HFFc6 (cell line): ENCODE measurements around the gene CD59. TPM values are rescaled to one million over a fixed set of nuclear protein-coding genes. Genes with fewer than 3 reads are reported as not detected.
"Not testable (repeated sequence)": the region's sequence is repeated elsewhere in the genome, so short reads cannot be mapped to it uniquely, and the experiment has no call there.

Experiments used
- DNase-seq: peaks from one replicate; pipeline ENCODE4 v3.0.0-alpha.2; 2018
- H3K27ac Mint-ChIP-seq: 2 replicates; pipeline ENCODE4 v1.8.0; 2020; ENCODE audit warnings: mild to moderate bottlenecking, mixed read lengths
- H3K27me3 Mint-ChIP-seq: 2 replicates; pipeline ENCODE4 v1.8.0; 2021; ENCODE audit warnings: mild to moderate bottlenecking, moderate library complexity, mixed read lengths; ENCODE audit not compliant: insufficient read depth
- H3K36me3 Mint-ChIP-seq: 2 replicates; pipeline ENCODE4 v1.8.0; 2021; ENCODE audit warnings: low read depth, mixed read lengths
- H3K4me1 Mint-ChIP-seq: 2 replicates; pipeline ENCODE4 v1.8.0; 2020; ENCODE audit warnings: low read depth, mixed read lengths
- H3K4me3 Mint-ChIP-seq: 2 replicates; pipeline ENCODE4 v1.8.0; 2020; ENCODE audit warnings: mild to moderate bottlenecking, moderate library complexity, mixed read lengths
- H3K9me3 Mint-ChIP-seq: 2 replicates; pipeline ENCODE4 v1.8.0; 2020; ENCODE audit warnings: mild to moderate bottlenecking, mixed read lengths
- total RNA-seq, 6 experiments: library from RNA; stranded (reverse); fragmentation: NEBNext Ultra II Directional; extraction: Animal tissue kit (Norgen Biotek cat#: 25700); gene quantifications; 2 replicates in 1 of 6; 3 replicates in 5 of 6; pipeline ENCODE4 v1.2.3, GENCODE V29; 2021
- TF ChIP-seq, protein P1 (sequence below): fragments of 200-600 bp; sonication (generic); IDR thresholded peaks from 2 replicates; pipeline ENCODE4 v1.5.0; 2021; ENCODE audit warnings: antibody characterized with exemption, mild to moderate bottlenecking

Gene CD59
- total RNA-seq, 6 experiments from 2014 or later = 1,095 to 1,408 (median 1,232) TPM

DNA sequence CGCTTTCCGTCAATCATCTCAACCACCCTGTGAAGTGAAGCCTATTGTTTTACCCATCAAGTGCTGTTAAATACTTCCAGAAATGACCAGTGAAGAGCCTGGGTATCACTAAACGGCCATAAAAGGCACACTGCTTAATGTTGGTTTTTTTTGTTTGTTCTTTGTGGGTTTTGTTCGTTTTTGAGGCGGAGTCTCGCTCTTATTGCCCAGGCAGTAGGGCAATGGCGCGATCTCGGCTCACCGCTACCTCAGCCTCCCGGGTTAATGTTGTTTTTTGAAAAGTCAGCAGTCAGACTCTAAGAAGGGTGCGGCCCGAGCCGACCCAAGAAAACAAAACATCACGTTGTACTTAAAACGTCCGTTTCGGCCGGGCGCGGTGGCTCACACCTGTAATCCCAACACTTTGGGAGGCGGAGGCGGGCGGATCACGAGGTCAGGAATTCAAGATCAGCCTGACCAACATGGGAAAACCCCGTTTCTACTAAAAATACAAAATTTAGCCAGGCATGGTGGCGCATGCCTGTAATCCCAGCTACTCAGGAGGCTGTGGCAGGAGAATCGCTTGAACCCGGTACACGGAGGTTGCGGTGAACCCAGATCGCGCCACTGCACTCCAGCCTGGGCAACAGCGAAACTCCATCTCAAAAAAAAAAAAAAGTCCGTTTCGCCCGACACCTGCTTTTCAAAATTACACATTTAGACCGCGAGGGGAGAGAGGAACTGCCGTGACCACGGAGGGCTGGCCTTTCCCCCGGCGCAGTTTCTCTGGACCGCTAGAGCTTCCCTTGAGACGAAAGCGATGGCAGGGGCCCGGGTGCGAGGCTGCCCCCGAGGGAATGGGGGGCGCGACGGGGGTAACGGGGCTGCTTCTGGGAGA lies 714 bp downstream of the CD59 start:
- TF ChIP-seq, protein P1, sequence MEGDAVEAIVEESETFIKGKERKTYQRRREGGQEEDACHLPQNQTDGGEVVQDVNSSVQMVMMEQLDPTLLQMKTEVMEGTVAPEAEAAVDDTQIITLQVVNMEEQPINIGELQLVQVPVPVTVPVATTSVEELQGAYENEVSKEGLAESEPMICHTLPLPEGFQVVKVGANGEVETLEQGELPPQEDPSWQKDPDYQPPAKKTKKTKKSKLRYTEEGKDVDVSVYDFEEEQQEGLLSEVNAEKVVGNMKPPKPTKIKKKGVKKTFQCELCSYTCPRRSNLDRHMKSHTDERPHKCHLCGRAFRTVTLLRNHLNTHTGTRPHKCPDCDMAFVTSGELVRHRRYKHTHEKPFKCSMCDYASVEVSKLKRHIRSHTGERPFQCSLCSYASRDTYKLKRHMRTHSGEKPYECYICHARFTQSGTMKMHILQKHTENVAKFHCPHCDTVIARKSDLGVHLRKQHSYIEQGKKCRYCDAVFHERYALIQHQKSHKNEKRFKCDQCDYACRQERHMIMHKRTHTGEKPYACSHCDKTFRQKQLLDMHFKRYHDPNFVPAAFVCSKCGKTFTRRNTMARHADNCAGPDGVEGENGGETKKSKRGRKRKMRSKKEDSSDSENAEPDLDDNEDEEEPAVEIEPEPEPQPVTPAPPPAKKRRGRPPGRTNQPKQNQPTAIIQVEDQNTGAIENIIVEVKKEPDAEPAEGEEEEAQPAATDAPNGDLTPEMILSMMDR = no peak
- peaks cover 5% of the 10 kb centered on the region; the same call in 1 of the 2 replicates for H3K9me3 Mint-ChIP-seq
- peak overlapping the region; percentile 96 for H3K4me3 Mint-ChIP-seq
- no peak for DNase-seq
- peaks cover 2% of the 10 kb centered on the region for H3K27me3 Mint-ChIP-seq
- peaks cover 44% of the 10 kb centered on the region for H3K36me3 Mint-ChIP-seq
- H3K27ac Mint-ChIP-seq = peak overlapping the region; percentile 96
- H3K4me1 Mint-ChIP-seq = peaks cover 74% of the 10 kb centered on the region

DNA sequence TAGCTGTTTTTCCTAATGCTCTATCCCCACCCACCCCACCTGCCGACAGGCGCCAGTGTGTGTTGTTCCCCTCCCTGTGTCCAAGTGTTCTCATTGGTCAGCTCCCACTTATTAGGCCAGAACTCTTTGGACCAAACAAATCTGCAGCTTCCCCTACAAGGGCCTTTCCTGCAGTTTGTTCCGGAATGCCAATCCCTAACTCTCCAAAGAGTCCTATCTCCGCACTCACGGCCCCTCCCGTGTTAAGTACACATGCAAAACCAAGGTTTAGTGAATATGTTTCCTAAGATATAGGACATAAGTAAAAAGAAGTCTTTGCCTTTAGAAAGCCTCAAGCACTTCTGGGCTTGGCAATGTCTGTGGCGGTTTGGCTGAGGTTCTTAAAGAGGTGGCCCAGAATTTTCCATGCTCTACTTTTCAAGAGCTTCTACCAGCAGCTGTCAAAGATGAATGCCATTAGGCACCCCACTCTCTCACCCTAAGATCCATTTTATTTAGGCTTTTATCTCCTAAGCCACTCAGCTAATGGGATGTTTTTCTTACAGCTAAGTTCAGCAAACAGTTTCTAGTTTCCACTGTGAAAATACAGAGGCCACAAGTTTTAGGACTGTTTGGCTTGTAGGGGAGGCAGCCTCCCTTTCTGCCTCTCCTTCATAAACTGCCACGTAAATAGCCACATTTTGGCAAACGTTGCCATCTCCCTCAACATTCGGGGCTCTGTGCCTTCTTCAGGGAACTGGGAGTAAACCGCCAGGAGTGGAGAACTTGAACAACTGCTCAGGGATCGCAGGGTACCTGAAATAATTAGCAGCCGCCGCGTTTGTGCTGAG lies 1.6 kb downstream of the CD59 start:
- DNase-seq = peak; percentile 20
- Mint-ChIP-seq H3K27ac (peak overlapping the region; percentile 96), H3K27me3 (peaks cover 2% of the 10 kb centered on the region), H3K4me1 (peaks cover 76% of the 10 kb centered on the region), H3K4me3 (peak overlapping the region; percentile 96), H3K36me3 (peaks cover 46% of the 10 kb centered on the region), H3K9me3 (peaks cover 4% of the 10 kb centered on the region; the same call in 1 of the 2 replicates)
- TF ChIP-seq, protein P1 = no peak

DNA sequence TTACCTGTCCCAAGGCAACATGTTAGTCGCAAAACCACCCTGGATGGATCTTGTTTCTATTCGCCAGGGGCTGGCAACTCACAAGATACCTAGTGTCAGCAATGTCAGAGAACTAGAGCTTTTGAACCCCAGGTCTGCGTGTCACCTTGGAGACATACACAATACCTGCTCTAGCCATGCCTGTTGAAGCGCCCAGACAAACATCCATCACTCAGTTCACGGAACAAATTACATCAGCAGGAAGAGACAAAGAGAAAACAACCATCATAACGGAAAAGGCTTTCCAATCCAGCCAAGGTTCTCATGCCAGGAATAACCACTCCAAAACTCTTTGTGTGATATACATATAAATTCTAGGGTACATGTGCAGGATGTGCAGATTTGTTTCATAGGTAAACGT lies 2.2 kb downstream of the CD59 start:
- H3K4me1 Mint-ChIP-seq = peaks cover 78% of the 10 kb centered on the region
- peak overlapping the region; percentile 96 for H3K27ac Mint-ChIP-seq
- H3K9me3 Mint-ChIP-seq = no peaks in the 10 kb centered on the region; the same call in 1 of the 2 replicates
- H3K27me3 Mint-ChIP-seq = peaks cover 2% of the 10 kb centered on the region
- DNase-seq = no peak
- H3K36me3 Mint-ChIP-seq = peaks cover 47% of the 10 kb centered on the region
- H3K4me3 Mint-ChIP-seq = peak overlapping the region; percentile 96
- TF ChIP-seq, protein P1 = no peak

DNA sequence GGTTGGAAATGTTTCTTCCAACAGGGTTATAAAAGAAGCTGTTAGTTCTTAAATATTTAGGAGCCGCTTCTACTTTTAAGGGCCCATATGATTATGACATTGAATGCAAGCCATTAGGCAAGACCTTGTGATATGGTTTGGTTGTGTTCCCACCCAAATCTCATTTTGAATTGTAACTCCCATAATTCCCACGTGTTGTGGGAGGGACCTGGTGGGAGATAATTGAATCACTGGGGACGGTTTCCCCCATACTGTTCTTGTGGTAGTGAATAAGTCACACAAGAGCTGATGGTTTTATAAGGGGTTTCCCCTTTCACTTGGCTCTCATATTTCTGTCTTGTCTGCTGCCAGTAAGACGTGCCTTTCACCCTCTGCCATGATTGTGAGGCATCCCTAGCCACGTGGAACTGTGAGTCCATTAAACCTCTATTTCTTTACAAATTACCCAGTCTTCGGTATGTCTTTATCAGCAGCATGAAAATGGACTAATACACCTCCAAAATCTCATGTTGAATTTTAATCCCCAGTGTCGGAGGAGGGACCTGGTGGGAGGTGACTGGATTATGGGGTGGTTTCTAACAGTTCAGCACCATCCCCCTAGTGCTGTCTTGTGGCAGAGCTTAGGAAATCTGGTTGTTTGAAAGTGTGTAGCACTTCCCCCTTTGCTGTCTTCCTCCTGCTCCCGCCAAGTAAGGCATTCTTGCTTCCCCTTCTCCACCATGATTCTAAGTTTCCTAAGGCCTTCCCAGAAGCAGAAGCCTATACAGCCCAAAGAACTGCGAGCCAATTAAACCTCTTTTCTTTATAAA lies 4.3 kb downstream of the CD59 start:
- H3K9me3 Mint-ChIP-seq = peaks cover 11% of the 10 kb centered on the region
- peak overlapping the region; percentile 68 for H3K27ac Mint-ChIP-seq
- H3K4me3 Mint-ChIP-seq = peak overlapping the region; percentile 31
- H3K36me3 Mint-ChIP-seq = peaks cover 67% of the 10 kb centered on the region
- no peak for DNase-seq
- H3K27me3 Mint-ChIP-seq = peaks cover 2% of the 10 kb centered on the region
- peaks cover 78% of the 10 kb centered on the region for H3K4me1 Mint-ChIP-seq
- TF ChIP-seq, protein P1 = no peak

DNA sequence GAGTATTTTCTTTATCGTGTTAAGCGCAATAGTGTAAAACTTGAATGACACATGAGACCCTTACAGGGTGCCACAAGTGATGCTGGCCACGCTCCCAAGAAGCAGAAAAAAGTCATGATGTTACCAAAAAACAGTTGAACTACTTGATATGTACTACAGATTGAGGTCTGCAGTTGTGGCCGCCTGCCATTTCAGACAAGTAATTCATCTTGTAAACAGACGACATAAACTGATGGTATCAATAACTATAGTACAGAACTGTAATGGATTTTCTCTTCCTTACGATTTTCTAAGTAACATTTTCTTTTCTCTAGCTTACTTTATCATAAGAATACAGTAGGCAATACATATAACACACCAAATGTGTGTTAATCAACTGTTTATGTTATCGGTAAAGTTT lies 5.5 kb downstream of the CD59 start:
- H3K9me3 Mint-ChIP-seq = peaks cover 11% of the 10 kb centered on the region
- H3K4me1 Mint-ChIP-seq = peaks cover 86% of the 10 kb centered on the region
- H3K36me3 Mint-ChIP-seq = peaks cover 75% of the 10 kb centered on the region
- H3K27ac Mint-ChIP-seq = no peak overlapping the region
- TF ChIP-seq, protein P1 = no peak
- DNase-seq = no peak
- peaks cover 2% of the 10 kb centered on the region for H3K27me3 Mint-ChIP-seq
- no peak overlapping the region for H3K4me3 Mint-ChIP-seq

DNA sequence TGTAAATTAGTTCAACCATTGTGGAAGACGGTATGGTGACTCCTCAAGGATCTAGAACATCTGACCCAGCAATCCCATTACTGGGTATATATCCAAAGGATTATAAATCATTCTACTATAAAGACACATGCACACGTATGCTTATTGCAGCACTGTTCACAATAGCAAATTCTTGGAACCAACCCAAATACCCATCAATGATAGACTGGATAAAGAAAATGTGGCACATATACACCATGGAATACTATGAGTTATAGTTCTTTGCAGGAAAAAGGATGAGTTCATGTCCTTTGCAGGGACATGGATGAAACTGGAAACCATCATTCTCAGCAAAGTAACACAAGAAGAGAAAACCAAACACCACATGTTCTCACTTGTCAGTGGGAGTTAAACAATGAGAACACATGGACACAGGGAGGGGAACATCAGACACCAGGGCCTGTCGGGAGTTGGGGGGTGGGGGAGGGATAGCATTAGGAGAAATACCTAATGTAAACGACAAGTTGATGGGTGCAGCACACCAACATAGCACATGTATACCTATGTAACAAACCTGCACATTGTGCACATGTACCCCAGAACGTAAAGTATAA lies 7.1 kb downstream of the CD59 start:
- Mint-ChIP-seq H3K27ac (peak overlapping the region; percentile 41; the same call in 1 of the 2 replicates), H3K36me3 (peaks cover 64% of the 10 kb centered on the region), H3K9me3 (peaks cover 11% of the 10 kb centered on the region), H3K4me1 (peaks cover 93% of the 10 kb centered on the region), H3K4me3 (peak overlapping the region; percentile 60)
- DNase-seq, H3K27me3 Mint-ChIP-seq: not testable (repeated sequence)

DNA sequence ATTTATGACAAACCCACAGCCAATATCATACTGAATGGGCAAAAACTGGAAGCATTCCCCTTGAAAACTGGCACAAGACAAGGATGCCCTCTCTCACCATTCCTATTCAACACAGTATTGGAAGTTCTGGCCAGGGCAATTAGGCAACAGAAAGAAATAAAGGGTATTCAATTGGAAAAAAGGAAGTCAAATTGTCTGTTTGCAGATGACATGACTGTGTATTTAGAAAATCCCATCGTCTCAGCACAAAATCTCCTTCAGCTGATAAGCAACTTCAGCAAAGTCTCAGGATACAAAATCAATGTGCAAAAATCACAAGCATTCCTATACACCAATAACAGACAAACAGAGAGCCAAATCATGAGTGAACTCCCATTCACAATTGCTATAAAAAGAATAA lies 8.7 kb downstream of the CD59 start:
- H3K36me3 Mint-ChIP-seq = peaks cover 53% of the 10 kb centered on the region

More for the DNA sequence above, 8.7 kb downstream of the CD59 start:
- H3K4me3 Mint-ChIP-seq, DNase-seq, H3K27me3 Mint-ChIP-seq: not testable (repeated sequence)
- peaks cover 11% of the 10 kb centered on the region for H3K9me3 Mint-ChIP-seq
- H3K4me1 Mint-ChIP-seq = peaks cover 94% of the 10 kb centered on the region
- 0 out of 2 replicates have a peak overlapping the region, but pooled peaks have one; percentile 9 for H3K27ac Mint-ChIP-seq
